DOHH2 (cell line): ENCODE data around the gene KPNA1.

Source experiments
- H3F3A ChIP-seq: fragments of 200-600 bp; sonication (generic), shearing (Covaris generic); 2 replicates; pipeline ENCODE4 v1.6.0; 2016; ENCODE audit warnings: antibody characterized with exemption, mild to moderate bottlenecking; ENCODE audit not compliant: control insufficient read depth, insufficient read depth
- H3K27ac ChIP-seq: fragments of 200-600 bp; sonication (generic); 2 replicates; pipeline ENCODE4 v1.5.1; 2014; ENCODE audit warnings: low read depth, mild to moderate bottlenecking, low read length, moderate library complexity
- H3K27me3 ChIP-seq: fragments of 200-600 bp; sonication (generic); 2 replicates; pipeline ENCODE4 v1.6.1; 2014; ENCODE audit warnings: mild to moderate bottlenecking, low read length, mixed read lengths; ENCODE audit not compliant: control insufficient read depth
- H3K36me3 ChIP-seq: fragments of 200-600 bp; sonication (generic); 2 replicates; pipeline ENCODE4 v1.6.1; 2014; ENCODE audit warnings: mild to moderate bottlenecking, low read length, moderate library complexity, mixed read lengths; ENCODE audit not compliant: control insufficient read depth
- H3K4me1 ChIP-seq: fragments of 200-600 bp; sonication (generic); 2 replicates; pipeline ENCODE4 v1.6.1; 2014; ENCODE audit warnings: mild to moderate bottlenecking, low read length, mixed read lengths; ENCODE audit not compliant: control insufficient read depth
- H3K4me2 ChIP-seq: fragments of 200-600 bp; sonication (generic); 2 replicates; pipeline ENCODE4 v1.6.0; 2014; ENCODE audit warnings: mild to moderate bottlenecking, low read length, moderate library complexity
- H3K4me3 ChIP-seq: fragments of 200-600 bp; sonication (generic); 2 replicates; pipeline ENCODE4 v1.5.1; 2014; ENCODE audit warnings: mild to moderate bottlenecking, low read length, mixed read lengths
- H3K79me2 ChIP-seq: fragments of 200-600 bp; sonication (generic); 2 replicates; pipeline ENCODE4 v1.6.1; 2014; ENCODE audit warnings: mild to moderate bottlenecking, low read length, mixed read lengths; ENCODE audit not compliant: control insufficient read depth
- H3K9me2 ChIP-seq: fragments of 200-600 bp; sonication (generic); replicated peaks from 2 replicates; pipeline ENCODE4 v1.6.1; 2014; ENCODE audit warnings: mild to moderate bottlenecking, low read length, mixed read lengths; ENCODE audit not compliant: control insufficient read depth
- H3K9me3 ChIP-seq: fragments of 200-600 bp; sonication (generic); 2 replicates; pipeline ENCODE4 v1.6.1; 2014; ENCODE audit warnings: antibody characterized with exemption, low read length, mixed read lengths; ENCODE audit not compliant: control insufficient read depth, insufficient read depth
- H4K20me1 ChIP-seq: fragments of 200-600 bp; sonication (generic); 2 replicates; pipeline ENCODE4 v1.6.0; 2014; ENCODE audit warnings: low read depth, mild to moderate bottlenecking, antibody characterized with exemption, low read length, moderate library complexity; ENCODE audit not compliant: control insufficient read depth, insufficient read depth
- EZH2phosphoT487 ChIP-seq: fragments of 200-600 bp; sonication (generic); IDR thresholded peaks from 2 replicates; pipeline ENCODE4 v1.6.1; 2017; ENCODE audit warnings: borderline replicate concordance, mild to moderate bottlenecking, antibody characterized with exemption, low read length, moderate library complexity, mixed read lengths
- TF ChIP-seq, protein P1 (sequence below): fragments of 200-600 bp; sonication (generic); IDR thresholded peaks from one replicate; pipeline ENCODE4 v1.5.1; 2014; ENCODE audit warnings: antibody characterized with exemption, mild to moderate bottlenecking, low read depth, low read length; ENCODE audit not compliant: poor library complexity, severe bottlenecking

Gene KPNA1

DNA sequence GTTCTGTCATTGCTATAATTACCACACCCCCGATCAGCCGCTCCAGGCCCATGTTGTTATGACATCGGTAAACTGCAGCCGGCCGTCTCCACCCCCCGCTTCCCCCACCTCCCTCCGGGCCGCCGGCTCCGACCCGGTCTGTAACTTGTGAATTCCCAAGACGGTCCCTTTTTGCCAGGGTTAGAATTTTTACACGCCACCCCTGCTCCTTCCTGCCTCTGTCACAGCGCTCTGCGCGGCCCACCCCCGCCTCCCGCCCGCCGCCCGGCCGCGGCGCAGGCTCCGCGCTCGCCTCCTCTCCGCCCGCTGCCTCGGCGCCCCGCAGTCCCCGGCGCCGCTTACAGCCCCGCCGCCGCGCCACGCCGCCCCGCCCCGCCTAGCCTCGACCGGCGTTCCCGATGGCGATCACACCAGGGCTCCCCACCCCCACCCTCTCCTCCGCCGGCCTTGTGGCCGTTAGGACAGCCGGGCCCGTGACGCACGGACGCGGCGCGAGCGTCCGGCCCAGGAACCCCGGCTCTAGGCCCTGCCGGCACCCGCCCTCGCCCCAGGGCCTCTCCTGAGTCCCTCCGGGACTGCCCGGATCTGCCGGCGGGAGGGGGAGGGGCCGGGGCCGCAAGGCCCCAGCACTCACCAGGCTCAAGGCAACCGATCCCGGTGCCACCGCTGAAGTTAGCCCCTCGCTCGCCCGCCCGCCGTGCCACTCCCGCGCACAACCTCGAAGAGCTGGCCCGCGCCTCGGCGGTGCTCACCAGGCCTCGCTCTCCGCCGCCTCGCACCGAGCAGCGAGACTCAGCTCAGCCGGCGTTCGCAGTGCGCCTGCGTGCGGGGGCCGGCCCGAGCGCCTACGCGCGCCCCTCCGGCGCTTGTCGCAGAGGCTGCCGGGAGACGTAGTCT, at the start of gene KPNA1:
TSS of gene KPNA1 (minus strand) at position 817 of the 897 bp plus-strand sequence. CDS start 18,374 bp downstream, outside the sequence.
- H3K4me2 ChIP-seq = peak within 1 kb of the TSS; percentile 90
- peak within 1 kb of the TSS; percentile 67 for H3K27ac ChIP-seq
- H3K27me3 ChIP-seq = no peaks in the 10 kb centered on the region
- no peaks in the 10 kb centered on the region for H3K9me3 ChIP-seq
- peaks cover 27% of the 10 kb centered on the region for H3K4me1 ChIP-seq
- peaks cover 32% of the 10 kb centered on the region for H4K20me1 ChIP-seq
- H3K36me3 ChIP-seq = peaks cover 26% of the 10 kb centered on the region
- H3F3A ChIP-seq = 0 out of 2 replicates have a peak, but pooled peaks cover 3% of the 10 kb centered on the region
- TF ChIP-seq EZH2phosphoT487 = no peak
- TF ChIP-seq, protein P1, sequence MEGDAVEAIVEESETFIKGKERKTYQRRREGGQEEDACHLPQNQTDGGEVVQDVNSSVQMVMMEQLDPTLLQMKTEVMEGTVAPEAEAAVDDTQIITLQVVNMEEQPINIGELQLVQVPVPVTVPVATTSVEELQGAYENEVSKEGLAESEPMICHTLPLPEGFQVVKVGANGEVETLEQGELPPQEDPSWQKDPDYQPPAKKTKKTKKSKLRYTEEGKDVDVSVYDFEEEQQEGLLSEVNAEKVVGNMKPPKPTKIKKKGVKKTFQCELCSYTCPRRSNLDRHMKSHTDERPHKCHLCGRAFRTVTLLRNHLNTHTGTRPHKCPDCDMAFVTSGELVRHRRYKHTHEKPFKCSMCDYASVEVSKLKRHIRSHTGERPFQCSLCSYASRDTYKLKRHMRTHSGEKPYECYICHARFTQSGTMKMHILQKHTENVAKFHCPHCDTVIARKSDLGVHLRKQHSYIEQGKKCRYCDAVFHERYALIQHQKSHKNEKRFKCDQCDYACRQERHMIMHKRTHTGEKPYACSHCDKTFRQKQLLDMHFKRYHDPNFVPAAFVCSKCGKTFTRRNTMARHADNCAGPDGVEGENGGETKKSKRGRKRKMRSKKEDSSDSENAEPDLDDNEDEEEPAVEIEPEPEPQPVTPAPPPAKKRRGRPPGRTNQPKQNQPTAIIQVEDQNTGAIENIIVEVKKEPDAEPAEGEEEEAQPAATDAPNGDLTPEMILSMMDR = no peak
- H3K9me2 ChIP-seq = no peaks in the 10 kb centered on the region
- H3K79me2 ChIP-seq = peaks cover 53% of the 10 kb centered on the region
- peak within 1 kb of the TSS; percentile 76 for H3K4me3 ChIP-seq

DNA sequence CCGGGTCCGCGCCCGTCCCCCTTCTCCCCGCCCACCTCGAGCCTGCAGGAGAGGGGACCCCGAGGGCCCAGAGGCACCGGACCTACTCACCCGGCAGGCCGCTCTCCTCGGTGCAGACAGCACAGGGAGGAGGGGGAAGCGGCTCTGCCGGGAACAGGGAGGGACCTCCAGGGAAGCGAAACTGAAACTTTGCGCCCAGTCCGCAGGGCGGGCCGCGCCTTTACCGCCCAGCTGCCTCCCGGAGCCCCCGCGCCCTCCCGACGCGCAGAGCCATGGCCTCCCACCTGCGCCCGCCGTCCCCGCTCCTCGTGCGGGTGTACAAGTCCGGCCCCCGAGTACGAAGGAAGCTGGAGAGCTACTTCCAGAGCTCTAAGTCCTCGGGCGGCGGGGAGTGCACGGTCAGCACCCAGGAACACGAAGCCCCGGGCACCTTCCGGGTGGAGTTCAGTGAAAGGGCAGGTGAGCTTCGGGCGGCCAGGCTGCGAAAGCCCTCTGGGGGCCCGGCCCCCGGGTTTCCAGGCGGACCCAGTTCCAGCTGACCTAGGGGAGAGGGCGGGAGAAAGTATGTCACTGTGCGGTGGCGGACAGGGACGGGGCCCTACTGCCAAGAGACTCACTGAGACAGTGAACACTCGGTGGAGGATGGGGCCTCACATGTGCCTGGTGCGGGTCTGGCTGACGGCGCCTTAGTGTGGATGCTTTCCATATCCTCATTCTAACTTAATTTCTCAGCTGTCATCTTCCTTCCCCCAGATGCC, 49.6 kb upstream of the KPNA1 start, which contains the start of the genes DTX3L and PARP9:
TSS of gene DTX3L (plus strand) at position 184 of the 758 bp plus-strand sequence. CDS start at position 273, 89 bp downstream.
TSS of gene PARP9 (minus strand) at position 146 of the 758 bp plus-strand sequence. CDS start 4,680 bp downstream, outside the sequence.
- Histone ChIP-seq H3K27me3 (no peaks in the 10 kb centered on the region), H3K4me1 (peaks cover 23% of the 10 kb centered on the region), H3K4me2 (peak within 1 kb of the TSS; percentile 92), H4K20me1 (no peaks in the 10 kb centered on the region), H3F3A (peaks cover 6% of the 10 kb centered on the region; the same call in 1 of the 2 replicates), H3K79me2 (no peaks in the 10 kb centered on the region), H3K9me2 (no peaks in the 10 kb centered on the region), H3K36me3 (no peaks in the 10 kb centered on the region), H3K4me3 (peak within 1 kb of the TSS; percentile 77), H3K27ac (no peak within 1 kb of the TSS), H3K9me3 (no peaks in the 10 kb centered on the region)
- TF ChIP-seq EZH2phosphoT487 = no peak
- TF ChIP-seq, protein P1 = no peak

DNA sequence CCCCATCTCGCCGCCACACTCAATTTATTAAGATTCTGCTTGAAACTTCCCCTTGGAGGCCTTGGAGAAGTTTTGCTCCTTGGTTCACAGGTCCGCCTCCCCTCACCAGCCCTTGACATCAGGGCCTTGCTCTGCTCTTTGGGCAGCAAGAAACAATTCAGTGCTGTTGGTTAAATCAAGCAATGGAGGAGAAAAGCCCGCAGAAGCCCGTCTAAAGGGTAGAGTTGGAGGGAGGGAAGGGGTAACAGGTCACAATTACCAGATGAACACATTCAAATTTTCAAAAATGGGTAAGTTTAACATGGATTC, 48.9 kb upstream of the KPNA1 start:
- H3K79me2 ChIP-seq = no peaks in the 10 kb centered on the region
- no peaks in the 10 kb centered on the region for H3K9me2 ChIP-seq
- no peaks in the 10 kb centered on the region for H3K36me3 ChIP-seq
- TF ChIP-seq, protein P1 = no peak
- TF ChIP-seq EZH2phosphoT487 = no peak
- H3K4me3 ChIP-seq = peak overlapping the region; percentile 77
- peaks cover 21% of the 10 kb centered on the region for H3K4me1 ChIP-seq
- peaks cover 6% of the 10 kb centered on the region; the same call in 1 of the 2 replicates for H3F3A ChIP-seq
- H3K4me2 ChIP-seq = peak overlapping the region; percentile 92
- H3K27me3 ChIP-seq = no peaks in the 10 kb centered on the region
- no peaks in the 10 kb centered on the region for H3K9me3 ChIP-seq
- no peak overlapping the region for H3K27ac ChIP-seq
- no peaks in the 10 kb centered on the region for H4K20me1 ChIP-seq
